ENCODE data around the gene TTC19. TPM values are rescaled to one million over a fixed set of nuclear protein-coding genes. Genes with fewer than 3 reads are reported as not detected.

Gene TTC19
- total and polyA plus RNA-seq, 2 donors (not counting 3 experiments of a cell fraction or from before 2014, with no cell fraction given) = 7.8 to 32.8 TPM

- H3K27ac ChIP-seq (ENCODE audit: insufficient read depth, low read depth, low read length) = no peak overlapping the region
- dilution Hi-C loops (cut with MboI; ENCODE audit: extremely low pct_ligation_motif_present, low sequenced_read_pairs) = no loop called here
- no peak overlapping the region for H3K9ac ChIP-seq (replicated peaks; ENCODE audit: extremely low read depth, insufficient read depth, low read length)
- H2AFZ ChIP-seq (ENCODE audit: low read depth, low read length) = no peak overlapping the region
- TF ChIP-seq MYC (IDR thresholded peaks at IDR 0.05; ENCODE audit: low read depth, low read length) (no peak), POLR2AphosphoS5 (IDR thresholded peaks at IDR 0.05; ENCODE audit: insufficient read depth, low read depth, low read length) (no peak)
- no peaks in the 10 kb centered on the region for H3K79me2 ChIP-seq (ENCODE audit: control insufficient read depth, insufficient read depth, low read length)
- H3K36me3 ChIP-seq (ENCODE audit: control insufficient read depth in 2 of 2, extremely low read depth in 1 of 2, insufficient read depth in 2 of 2, low read length in 2 of 2) = peaks cover 13 to 21% of the 10 kb centered on the region in 2 experiments
- no peaks in the 10 kb centered on the region for H3K27me3 ChIP-seq (ENCODE audit: control insufficient read depth in 2 of 2, insufficient read depth in 2 of 2, low read length in 2 of 2)
- H3K4me1 ChIP-seq (ENCODE audit: control insufficient read depth, extremely low read depth, insufficient read depth, low read length) = no peaks in the 10 kb centered on the region
- no peak for FAIRE-seq
- ChIA-PET POLR2A (no interaction called here), CTCF (interaction anchor here (1.2 kb wide), 1 partner anchor 34 kb away, joined by 3 read pairs; no protein-coding TSS in a partner anchor)
- DNase-seq (ENCODE audit: low read depth, low spot score) = no peak
- BruUV-seq (replicated peaks) = no TSS peak
- no peak overlapping the region for H3K4me3 ChIP-seq (replicated peaks in 1 of 3; ENCODE audit: insufficient read depth in 1 of 3, low read depth in 1 of 3, low read length in 3 of 3)
- no peak overlapping the region for H3K4me2 ChIP-seq (ENCODE audit: insufficient read depth, low read length)
- no peaks in the 10 kb centered on the region for H4K20me1 ChIP-seq (replicated peaks; ENCODE audit: control insufficient read depth, extremely low read depth, insufficient read depth, low read length)
- intact Hi-C loops (cut with micrococcal nuclease) = no loop called here
- H3K9me3 ChIP-seq (replicated peaks; ENCODE audit: control insufficient read depth, insufficient read depth, low read length) = no peaks in the 10 kb centered on the region
- no peaks in the 10 kb centered on the region for H3K9me1 ChIP-seq (replicated peaks; ENCODE audit: control insufficient read depth, extremely low read depth, insufficient read depth, low read length)
Measured at GRCh38 chr17:16072031-16072430, 72.4 kb downstream of the TTC19 start.

DNA sequence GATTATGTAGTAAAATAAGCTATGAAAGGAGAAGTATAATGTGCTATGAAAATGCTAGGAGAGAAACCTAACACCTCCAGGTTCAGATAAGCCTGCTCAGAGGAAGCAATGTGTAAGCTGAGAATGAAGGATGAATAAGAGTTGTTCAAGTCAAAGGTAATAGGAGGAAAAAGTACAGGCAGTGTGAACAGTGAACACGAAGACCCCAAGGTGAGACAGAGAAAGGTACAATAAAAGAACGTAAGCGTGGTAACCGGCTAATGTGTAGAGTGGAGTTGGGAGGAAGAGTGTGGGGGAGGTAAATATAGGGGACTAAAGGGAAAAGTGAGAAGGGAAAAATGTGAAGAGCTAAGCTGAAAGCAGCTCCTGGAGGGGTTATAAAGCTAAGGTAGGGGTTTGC lies 74.2 kb downstream of the TTC19 start:
- FAIRE-seq (no peak), DNase-seq (ENCODE audit: low read depth, low spot score) (no peak)
- dilution Hi-C loops (cut with MboI; ENCODE audit: extremely low pct_ligation_motif_present, low sequenced_read_pairs) = no loop called here
- Histone ChIP-seq H3K27ac (ENCODE audit: insufficient read depth, low read depth, low read length) (no peak overlapping the region), H4K20me1 (replicated peaks; ENCODE audit: control insufficient read depth, extremely low read depth, insufficient read depth, low read length) (no peaks in the 10 kb centered on the region), H3K9me1 (replicated peaks; ENCODE audit: control insufficient read depth, extremely low read depth, insufficient read depth, low read length) (no peaks in the 10 kb centered on the region), H2AFZ (ENCODE audit: low read depth, low read length) (no peak overlapping the region), H3K4me2 (ENCODE audit: insufficient read depth, low read length) (no peak overlapping the region), H3K4me3 (replicated peaks in 1 of 3; ENCODE audit: insufficient read depth in 1 of 3, low read depth in 1 of 3, low read length in 3 of 3) (no peak overlapping the region), H3K4me1 (ENCODE audit: control insufficient read depth, extremely low read depth, insufficient read depth, low read length) (no peaks in the 10 kb centered on the region), H3K9ac (replicated peaks; ENCODE audit: extremely low read depth, insufficient read depth, low read length) (no peak overlapping the region), H3K79me2 (ENCODE audit: control insufficient read depth, insufficient read depth, low read length) (no peaks in the 10 kb centered on the region), H3K36me3 (ENCODE audit: control insufficient read depth in 2 of 2, extremely low read depth in 1 of 2, insufficient read depth in 2 of 2, low read length in 2 of 2) (peaks cover 9 to 20% of the 10 kb centered on the region in 2 experiments), H3K9me3 (replicated peaks; ENCODE audit: control insufficient read depth, insufficient read depth, low read length) (no peaks in the 10 kb centered on the region), H3K27me3 (ENCODE audit: control insufficient read depth in 2 of 2, insufficient read depth in 2 of 2, low read length in 2 of 2) (no peaks in the 10 kb centered on the region)
- ChIA-PET CTCF (interaction anchor here (1.1 to 1.4 kb wide), 3 partner anchors 10 to 21 kb away, joined by 3 to 4 read pairs (median 3); no protein-coding TSS in a partner anchor), POLR2A (no interaction called here)
- intact Hi-C loops (cut with micrococcal nuclease) = no loop called here
- no TSS peak for BruUV-seq (replicated peaks)
- TF ChIP-seq MYC (IDR thresholded peaks at IDR 0.05; ENCODE audit: low read depth, low read length) (no peak), POLR2AphosphoS5 (IDR thresholded peaks at IDR 0.05; ENCODE audit: insufficient read depth, low read depth, low read length) (no peak), JUN (IDR thresholded peaks at IDR 0.05; ENCODE audit: borderline replicate concordance, insufficient read depth, insufficient read length, low read depth) (no peak), POLR2A (IDR thresholded peaks at IDR 0.05; ENCODE audit: low read depth, low read length) (no peak), GATA2 (IDR thresholded peaks at IDR 0.05; ENCODE audit: insufficient read depth, insufficient read length, low read depth, low read length) (no peak), EZH2 (IDR thresholded peaks at IDR 0.05; ENCODE audit: borderline replicate concordance, low read depth, low read length, severe bottlenecking) (no peak), MAX (IDR thresholded peaks at IDR 0.05; ENCODE audit: insufficient read depth, insufficient read length) (no peak), FOS (IDR thresholded peaks at IDR 0.05; ENCODE audit: borderline replicate concordance, insufficient read depth, low read length) (no peak), CTCF (IDR thresholded peaks at IDR 0.05; ENCODE audit: extremely low read depth in 1 of 2, insufficient read depth in 1 of 2, low read depth in 1 of 2, low read length in 2 of 2) (no peak)

Measured in endothelial cell of umbilical vein (primary cell).